SH-SY5Y (cell line): Measurements from ENCODE around the gene ANKS4B.

Experiments
- GATA2 ChIP-seq: IDR thresholded peaks from 2 replicates; pipeline ENCODE4 v1.6.1; 2011; ENCODE audit warnings: mild to moderate bottlenecking, low read depth, low read length
- GATA3 ChIP-seq: IDR thresholded peaks from 2 replicates; pipeline ENCODE4 v1.6.1; 2011; ENCODE audit warnings: low read depth, mild to moderate bottlenecking, low read length, moderate library complexity

Gene ANKS4B

DNA sequence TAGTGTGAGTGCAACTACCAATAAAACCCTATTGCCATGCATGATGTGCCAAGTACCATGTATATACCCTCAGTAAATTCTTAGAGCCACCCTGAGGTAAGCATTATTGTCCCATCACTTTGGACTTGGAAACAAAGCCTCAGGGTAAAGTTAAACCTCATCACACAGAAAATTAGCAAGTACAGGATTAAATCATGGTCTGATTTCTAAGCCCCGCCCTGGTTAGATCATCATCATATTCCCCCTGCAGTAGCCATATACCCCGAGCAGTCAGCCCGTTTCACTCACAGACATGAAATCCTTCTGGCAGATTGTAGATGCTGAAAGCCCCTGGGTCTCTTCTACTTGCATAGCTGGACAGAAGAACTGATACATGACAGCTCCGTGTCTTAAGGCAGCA is 26.9 kb upstream of the ANKS4B start:
- TF ChIP-seq GATA2 (no peak), GATA3 (no peak)

DNA sequence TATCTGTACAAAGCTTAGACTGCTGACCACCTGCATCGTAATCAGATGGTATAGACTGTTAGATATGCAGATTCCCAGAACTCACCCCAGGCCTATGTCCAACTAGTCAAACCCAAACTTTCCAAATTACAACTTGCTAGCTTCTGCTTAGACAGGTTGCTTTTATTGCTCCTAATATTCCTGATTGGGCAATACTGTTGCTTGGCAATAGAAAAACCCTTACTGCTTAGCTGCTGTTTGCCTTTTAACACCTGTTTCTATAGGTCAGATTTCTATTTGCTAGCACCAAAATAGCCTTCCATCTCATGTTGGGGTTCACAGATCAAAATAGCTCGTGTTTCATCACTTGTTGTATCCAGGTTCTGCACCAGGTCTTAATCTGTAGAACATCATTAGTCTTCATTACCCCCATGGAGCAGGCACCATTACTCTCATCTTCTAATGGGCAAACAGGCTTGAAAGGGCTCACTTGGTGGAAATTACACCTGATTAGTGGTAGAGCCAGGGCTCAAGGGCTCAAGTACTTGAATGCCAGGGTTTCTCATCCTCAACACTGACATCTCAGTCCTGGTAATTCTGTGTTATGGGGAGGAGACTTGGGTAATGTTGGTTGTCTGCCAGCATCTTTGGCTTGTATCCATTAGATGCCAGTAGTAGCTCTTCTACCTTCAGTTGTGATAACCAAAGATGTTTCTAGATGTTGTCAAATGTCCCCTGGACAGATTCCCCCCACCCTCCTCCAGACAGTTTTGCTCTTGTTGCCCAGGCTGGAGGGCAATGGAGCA is 24.9 kb upstream of the ANKS4B start:
- TF ChIP-seq GATA3 (no peak), GATA2 (no peak)

DNA sequence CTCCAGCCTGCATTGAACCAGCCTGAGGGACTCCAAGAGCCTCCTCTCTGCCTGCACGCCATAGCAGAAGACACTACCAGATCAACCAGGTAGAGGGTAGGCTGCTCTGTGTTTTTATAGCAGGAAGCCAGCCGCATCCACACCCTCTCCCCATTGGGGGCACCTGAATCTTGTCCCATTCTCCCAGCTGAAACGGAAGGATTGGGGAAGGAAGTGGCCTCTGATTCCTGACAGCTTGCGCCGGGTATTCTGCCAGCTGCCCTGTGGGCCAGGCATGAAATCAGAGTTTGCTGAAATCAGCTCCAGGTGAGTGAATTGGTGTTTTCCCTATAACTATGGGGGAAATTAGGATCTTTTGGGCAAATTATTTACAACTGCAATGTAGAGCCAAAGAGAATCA is 22.0 kb upstream of the ANKS4B start, which contains the start of gene ZP2:
Gene ZP2, minus strand, starts transcription at position 89 of the 400 bp plus-strand sequence. Its CDS starts 27 bp downstream, at position 62.
- TF ChIP-seq GATA2 (no peak), GATA3 (no peak)

DNA sequence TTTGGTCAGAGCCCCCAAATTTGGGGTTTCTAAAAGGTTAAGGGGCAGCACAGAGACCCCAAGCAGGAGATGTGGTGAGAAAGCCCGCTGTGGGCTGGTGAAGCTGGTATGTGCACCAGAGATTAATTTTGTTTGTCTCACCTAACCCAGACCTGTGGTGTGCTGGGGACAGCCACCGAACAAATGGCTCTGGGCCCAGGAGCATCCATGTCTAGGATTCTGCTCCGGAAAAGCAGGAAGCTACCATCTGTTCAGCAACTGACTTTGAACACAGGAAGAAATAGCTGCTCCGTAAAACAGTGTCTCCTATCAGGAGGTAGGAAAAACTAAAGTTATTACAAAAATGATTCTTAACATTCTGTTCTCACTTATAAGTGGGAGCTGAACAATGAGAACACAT is 19.4 kb upstream of the ANKS4B start:
- TF ChIP-seq GATA3, result no peak
- TF ChIP-seq GATA2, result no peak

DNA sequence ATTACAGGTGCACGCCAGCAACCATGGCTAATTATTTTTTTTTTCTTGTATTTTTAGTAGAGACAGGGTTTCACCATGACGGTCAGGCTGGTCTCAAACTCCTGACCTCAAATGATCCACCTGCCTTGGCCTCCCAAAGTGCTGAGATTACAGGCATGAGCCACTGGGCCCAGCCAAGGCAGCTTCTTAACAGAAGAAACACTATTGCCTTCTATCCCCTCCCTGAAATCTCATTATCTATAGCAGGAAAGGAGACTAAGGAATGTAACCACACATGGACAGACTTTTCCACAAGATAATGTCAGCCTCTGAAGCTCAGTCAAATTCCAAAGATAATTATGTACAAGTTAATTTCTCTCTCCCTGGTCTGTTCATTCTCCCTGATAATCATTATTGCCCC is 16.4 kb upstream of the ANKS4B start:
- TF ChIP-seq GATA2 (no peak), GATA3 (no peak)

DNA sequence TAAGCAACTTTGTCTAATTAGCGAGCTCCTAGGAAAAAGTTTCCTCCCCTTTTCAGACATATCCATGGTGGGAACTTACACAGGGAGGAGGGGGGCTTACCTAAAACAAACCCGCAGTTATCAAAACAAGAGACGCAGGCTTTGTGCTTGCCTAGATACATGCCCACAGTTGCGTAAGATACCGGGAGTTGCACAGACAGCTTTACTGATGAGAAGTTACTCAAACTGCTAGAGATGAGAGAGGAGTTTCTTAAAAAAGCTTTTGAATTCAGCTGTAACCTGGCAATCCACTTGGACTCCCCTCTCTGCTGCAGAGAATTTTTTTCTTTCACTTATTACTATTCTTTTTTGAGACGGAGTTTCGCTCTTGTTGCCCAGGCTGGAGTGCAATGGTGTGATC is 15.3 kb upstream of the ANKS4B start:
- TF ChIP-seq GATA3, result no peak
- TF ChIP-seq GATA2, result no peak

DNA sequence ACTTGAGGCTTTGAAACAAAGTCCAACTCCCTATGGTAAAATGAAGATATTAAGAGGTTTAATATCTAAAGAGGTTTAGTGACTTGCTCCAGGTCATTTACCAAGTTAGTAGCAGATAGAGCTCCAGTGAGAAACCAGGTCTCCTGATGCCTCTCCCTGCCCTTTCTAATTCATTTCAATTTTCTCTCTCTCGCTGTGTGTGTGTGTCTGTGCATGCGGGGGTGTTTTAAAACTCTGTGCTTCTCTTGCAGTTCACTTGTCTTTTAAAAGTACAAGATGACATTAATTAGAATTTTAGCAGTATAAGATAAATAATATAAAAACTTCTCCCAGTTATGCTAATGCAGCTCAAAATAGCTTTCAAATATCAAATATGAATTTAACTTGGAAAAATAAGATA is 13.9 kb upstream of the ANKS4B start:
- TF ChIP-seq GATA2 (no peak), GATA3 (no peak)

DNA sequence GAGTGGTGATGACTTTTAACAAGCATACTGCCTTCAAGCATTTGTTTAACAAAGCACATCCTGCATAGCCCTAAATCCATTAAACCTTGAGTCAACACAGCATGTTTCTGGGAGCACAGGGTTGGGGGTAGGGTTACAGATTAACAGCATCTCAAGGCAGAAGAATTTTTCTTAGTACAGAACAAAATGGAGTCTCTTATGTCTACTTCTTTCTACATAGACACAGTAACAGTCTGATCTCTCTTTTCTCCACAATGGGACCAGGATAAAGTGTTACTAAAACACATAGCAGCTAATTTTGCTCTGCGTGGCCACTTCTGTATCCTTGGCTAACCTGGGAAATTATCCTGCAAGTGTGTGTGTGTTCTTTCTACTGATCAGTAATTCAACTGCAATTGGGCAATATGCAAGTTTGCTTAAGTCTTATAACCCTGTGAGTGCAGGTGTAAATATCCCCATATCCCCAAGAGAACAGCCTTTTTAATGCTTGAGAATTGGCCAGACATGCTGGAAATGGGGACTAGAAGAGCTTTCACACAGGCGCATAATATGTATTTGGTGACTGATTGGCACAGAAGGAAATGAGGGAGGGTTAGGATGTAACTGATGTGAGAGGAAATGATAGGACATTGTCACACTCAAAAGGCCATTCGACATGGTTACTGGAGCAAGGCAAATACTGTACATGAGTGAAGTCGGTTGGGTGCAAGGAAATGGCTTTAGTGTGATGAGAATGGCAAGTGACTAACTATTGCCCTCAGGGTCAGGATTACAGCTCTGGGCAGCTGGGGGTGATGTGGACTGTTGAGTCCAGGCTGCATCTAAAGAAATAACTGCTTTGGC is 10.8 kb upstream of the ANKS4B start:
- TF ChIP-seq GATA3 (no peak), GATA2 (no peak)

DNA sequence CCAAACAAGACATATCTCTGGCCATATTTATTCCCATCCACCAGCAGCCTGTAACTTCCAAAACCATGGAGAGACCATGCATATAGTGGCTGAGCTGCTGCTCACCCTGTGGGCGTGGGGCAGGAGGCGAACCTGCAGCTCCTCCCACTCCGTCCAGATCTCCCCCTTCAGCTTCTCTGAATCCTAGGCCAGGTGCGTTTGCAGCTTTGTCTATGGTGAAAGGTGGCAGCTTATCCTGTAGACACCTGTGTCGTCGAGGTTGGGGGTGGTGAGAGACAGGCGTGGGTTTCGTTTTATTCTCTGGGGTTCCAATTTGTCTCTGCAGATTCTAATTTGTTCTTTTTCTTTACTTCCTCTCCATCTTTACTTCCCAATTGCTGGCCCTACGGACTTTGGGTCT is 9.7 kb upstream of the ANKS4B start:
- no peak for TF ChIP-seq GATA3
- TF ChIP-seq GATA2, result no peak

DNA sequence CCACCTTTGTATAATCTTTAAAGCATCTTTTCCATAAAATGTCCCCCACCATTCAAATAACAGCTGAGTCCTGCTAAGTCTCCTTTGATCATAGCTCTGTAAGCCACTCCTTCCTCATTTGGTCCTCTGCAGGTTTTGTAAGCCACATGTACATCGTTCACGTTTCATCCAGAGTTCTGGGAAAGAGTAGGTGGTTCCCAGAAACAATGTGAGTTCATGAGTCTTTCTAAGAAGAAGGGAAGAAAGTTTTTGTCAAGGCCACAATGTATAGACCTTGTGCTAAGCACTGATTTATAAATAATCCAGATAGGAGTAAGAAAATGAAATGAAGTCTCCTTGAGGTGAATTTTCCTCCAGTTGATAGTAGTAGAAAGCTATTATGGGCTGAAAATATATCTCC is 8.7 kb upstream of the ANKS4B start:
- TF ChIP-seq GATA3 (no peak), GATA2 (no peak)

DNA sequence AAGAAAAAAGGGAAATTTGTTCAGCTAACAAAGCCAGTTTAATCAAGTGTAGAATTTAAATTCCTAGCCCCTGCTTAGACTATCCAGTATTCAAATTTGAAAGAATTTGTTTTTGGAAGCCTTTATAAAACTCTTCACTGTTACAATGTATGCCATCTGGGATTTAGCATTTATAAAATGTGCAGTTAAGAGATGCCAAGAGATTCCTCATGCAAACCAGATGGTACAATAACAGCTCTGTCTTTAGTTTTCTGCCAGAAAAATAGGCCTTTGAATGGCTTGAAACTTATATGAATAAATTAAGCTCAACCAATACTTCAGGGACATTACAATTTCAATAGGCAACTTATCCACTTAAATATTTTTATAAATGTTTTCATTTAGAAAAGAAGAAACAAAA is 6.8 kb upstream of the ANKS4B start:
- TF ChIP-seq GATA2 (no peak), GATA3 (no peak)

DNA sequence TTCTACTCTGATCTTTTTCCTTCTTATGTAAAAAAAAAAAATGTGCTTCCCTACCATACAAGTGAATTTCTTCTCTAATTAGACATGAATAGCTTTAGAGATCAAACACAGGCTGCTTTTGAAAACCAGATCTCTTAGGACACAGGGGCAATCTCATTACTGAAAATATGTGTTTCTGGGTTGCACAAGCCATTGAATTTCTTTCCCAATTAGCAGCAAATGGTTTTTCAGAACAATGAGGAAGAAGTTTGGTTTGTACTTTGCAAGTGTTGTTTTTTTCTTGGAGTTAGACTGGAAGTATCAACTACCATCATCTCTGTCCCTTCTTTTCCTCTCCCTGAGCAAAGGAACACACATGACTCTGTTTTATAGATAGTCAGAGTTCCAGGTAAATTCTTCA is 5.6 kb upstream of the ANKS4B start:
- TF ChIP-seq GATA2, result no peak
- no peak for TF ChIP-seq GATA3

DNA sequence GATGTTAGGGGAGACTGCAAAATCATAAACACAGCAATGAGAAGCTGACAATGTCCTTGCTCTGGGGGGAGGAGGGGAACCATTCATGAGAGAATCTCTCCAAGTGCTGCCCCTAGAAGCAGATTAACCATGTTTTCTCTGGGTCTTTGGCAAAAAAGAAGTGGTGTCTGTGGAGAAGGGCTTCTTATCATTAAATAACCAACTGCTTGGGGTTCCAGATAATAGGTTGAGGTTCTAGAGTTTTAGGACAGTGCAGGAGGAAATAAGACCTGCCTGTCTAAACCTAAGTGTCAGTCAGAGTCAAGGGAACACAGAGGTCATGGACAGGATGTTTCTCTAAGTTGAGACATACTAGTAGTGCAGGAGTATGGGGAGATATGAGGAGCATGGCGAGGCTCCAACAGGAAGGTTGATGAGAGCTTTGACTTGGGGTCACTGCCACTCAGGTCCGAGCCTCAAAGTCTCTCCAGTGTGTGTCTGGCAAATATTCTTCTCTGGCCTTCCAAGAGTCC is 5.1 kb upstream of the ANKS4B start:
- TF ChIP-seq GATA2 (no peak), GATA3 (no peak)

DNA sequence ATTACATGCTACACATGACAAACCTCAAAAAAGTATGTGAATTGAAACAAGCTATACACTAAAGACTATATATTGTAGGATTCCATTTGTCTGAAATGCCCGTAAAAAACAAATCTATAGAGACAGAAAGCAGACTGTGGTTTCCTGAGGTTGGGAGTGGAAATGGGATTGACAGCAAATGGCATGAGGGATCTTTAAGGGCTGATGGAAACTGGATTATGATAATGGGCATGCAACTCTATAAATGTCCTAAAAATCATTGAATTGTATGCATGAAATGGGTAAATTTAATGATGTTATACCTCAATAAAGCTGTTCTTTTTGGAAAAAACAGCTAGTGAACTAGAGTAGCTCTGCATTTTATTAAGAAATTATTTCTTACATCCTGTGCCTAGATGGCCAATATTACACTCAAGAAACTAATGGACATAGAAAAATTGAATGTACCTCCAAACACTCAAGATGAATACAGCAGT is 416 bp upstream of the ANKS4B start:
- TF ChIP-seq GATA3, result no peak
- TF ChIP-seq GATA2, result no peak
